Measurements from ENCODE around the gene PRKCA.

PRKCA gene

DNA sequence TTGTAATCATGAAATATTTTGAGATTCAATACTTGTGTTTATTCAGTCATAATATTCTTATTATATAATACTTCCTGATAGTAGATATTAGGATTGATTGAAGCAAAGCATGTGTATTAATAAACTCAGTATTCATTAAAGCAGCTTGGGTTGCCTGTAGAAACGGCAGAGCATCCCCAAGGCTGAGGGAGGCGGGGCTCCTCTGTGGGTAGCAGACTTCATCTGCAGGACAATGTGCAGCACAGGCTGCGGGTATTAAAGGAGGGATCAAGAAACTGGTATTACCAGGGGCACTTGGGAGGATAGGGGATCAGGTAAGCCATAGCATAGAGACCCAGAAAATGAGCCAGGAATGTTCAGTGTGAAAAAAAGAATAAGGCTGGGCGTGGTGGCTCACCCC is 213.6 kb downstream of the PRKCA start:
- no peak overlapping the region for H3K9ac ChIP-seq
- H3K27ac ChIP-seq: no peak overlapping the region
- H3K36me3 ChIP-seq (ENCODE audit: insufficient read depth): no peaks in the 10 kb centered on the region
- H2AFZ ChIP-seq (ENCODE audit: low read depth): no peak overlapping the region
- H3K4me2 ChIP-seq: no peak overlapping the region
- H3K79me2 ChIP-seq (ENCODE audit: insufficient read depth, low read depth): no peaks in the 10 kb centered on the region
- no peaks in the 10 kb centered on the region for H4K20me1 ChIP-seq (ENCODE audit: insufficient read depth)
- H3K27me3 ChIP-seq (ENCODE audit: insufficient read depth, low read depth): no peaks in the 10 kb centered on the region
- no peak overlapping the region for H3K4me3 ChIP-seq (IDR thresholded peaks at IDR 0.05; ENCODE audit: insufficient read depth, low read depth, low read length)
- TF ChIP-seq, protein P1, sequence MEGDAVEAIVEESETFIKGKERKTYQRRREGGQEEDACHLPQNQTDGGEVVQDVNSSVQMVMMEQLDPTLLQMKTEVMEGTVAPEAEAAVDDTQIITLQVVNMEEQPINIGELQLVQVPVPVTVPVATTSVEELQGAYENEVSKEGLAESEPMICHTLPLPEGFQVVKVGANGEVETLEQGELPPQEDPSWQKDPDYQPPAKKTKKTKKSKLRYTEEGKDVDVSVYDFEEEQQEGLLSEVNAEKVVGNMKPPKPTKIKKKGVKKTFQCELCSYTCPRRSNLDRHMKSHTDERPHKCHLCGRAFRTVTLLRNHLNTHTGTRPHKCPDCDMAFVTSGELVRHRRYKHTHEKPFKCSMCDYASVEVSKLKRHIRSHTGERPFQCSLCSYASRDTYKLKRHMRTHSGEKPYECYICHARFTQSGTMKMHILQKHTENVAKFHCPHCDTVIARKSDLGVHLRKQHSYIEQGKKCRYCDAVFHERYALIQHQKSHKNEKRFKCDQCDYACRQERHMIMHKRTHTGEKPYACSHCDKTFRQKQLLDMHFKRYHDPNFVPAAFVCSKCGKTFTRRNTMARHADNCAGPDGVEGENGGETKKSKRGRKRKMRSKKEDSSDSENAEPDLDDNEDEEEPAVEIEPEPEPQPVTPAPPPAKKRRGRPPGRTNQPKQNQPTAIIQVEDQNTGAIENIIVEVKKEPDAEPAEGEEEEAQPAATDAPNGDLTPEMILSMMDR (conservative IDR thresholded peaks at IDR 0.05; ENCODE audit: low read depth, low read length): no peak
- H3K4me1 ChIP-seq (ENCODE audit: low read depth, poor library complexity, severe bottlenecking): no peaks in the 10 kb centered on the region

DNA sequence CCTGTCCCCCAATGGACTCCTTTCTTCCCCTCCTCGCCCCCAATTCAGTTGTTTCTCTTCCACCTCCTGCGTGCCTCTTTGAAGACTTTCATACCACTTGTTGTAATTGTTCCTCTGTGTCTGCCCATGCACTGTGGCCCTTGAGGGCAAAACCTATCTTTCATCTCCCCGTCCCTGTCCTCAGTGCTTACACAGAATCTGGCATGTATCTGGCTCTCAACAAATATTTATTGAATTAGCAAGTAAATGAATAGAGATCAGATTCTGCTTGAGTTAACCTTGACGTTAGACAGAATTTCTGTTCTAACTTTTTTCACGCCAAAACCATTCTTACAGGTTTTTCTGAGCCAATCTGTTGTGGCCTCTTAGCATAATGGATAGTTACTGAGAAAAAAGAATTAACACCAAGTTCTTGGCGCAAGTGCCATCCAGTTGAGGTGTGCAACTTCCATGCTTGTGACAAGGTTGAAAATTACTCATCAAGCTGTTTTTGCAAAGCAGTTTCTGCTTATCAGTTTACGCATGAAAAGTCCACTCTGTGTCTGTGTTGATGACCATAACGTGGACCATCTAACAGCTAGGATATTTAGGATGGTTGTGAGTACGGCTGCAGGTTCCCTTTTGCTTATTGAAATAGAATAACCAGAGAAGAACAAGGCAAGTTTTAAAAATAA is 215.1 kb downstream of the PRKCA start:
- Histone ChIP-seq H3K27ac (no peak overlapping the region), H3K4me2 (no peak overlapping the region)
- TF ChIP-seq, protein P1 (conservative IDR thresholded peaks at IDR 0.05; ENCODE audit: low read depth, low read length): no peak

DNA sequence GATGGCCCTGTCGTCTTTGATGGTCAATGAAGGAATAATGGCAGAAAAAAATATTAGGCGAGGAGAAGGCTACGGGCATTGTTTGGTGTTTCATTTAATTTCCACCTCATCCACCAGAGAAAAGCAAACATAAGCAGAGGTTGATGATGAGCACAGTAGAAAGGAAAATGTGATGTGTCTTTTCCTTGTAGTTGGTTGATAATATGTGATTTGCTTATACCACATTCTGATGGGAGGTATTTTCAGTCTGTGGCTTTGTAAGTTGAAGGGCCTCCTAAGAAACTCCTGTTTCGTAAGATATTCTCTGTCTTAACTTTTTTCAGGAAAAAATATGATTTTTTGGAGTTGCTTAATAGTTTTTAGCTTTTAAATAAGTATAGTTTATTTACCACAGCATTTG is 215.7 kb downstream of the PRKCA start:
- Histone ChIP-seq H3K79me2 (ENCODE audit: insufficient read depth, low read depth) (no peaks in the 10 kb centered on the region), H3K4me2 (no peak overlapping the region), H3K27me3 (ENCODE audit: insufficient read depth, low read depth) (no peaks in the 10 kb centered on the region), H3K4me1 (ENCODE audit: low read depth, poor library complexity, severe bottlenecking) (no peaks in the 10 kb centered on the region), H3K27ac (no peak overlapping the region), H4K20me1 (ENCODE audit: insufficient read depth) (no peaks in the 10 kb centered on the region), H2AFZ (ENCODE audit: low read depth) (no peak overlapping the region), H3K4me3 (IDR thresholded peaks at IDR 0.05; ENCODE audit: insufficient read depth, low read depth, low read length) (no peak overlapping the region), H3K36me3 (ENCODE audit: insufficient read depth) (no peaks in the 10 kb centered on the region), H3K9ac (no peak overlapping the region)
- TF ChIP-seq, protein P1 (conservative IDR thresholded peaks at IDR 0.05; ENCODE audit: low read depth, low read length): no peak

More for the DNA sequence above, 215.1 kb downstream of the PRKCA start:
- H3K36me3 ChIP-seq (ENCODE audit: insufficient read depth): no peaks in the 10 kb centered on the region
- H3K4me3 ChIP-seq (IDR thresholded peaks at IDR 0.05; ENCODE audit: insufficient read depth, low read depth, low read length): no peak overlapping the region
- no peak overlapping the region for H3K9ac ChIP-seq
- no peaks in the 10 kb centered on the region for H3K79me2 ChIP-seq (ENCODE audit: insufficient read depth, low read depth)
- no peaks in the 10 kb centered on the region for H3K4me1 ChIP-seq (ENCODE audit: low read depth, poor library complexity, severe bottlenecking)
- no peak overlapping the region for H2AFZ ChIP-seq (ENCODE audit: low read depth)
- H3K27me3 ChIP-seq (ENCODE audit: insufficient read depth, low read depth): no peaks in the 10 kb centered on the region
- H4K20me1 ChIP-seq (ENCODE audit: insufficient read depth): no peaks in the 10 kb centered on the region

DNA sequence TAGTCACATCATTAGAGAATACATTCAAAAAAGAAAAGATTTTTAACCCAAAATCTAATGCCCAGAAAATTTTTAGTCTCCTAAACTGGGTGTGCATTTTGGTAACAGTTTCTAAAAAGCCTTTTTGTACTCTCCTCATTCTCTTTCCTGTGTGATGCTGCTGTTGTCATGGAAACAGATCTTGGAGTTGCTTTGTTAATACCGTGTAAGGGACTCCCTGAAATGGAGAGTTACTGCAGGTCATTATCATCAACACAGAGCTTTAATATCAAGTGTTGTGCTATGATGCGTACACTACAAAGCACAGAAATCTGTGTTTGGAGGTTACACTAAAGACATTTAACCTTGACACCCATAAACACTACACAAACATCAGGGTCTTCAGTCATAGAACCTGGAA is 216.3 kb downstream of the PRKCA start:
- Histone ChIP-seq H3K4me3 (IDR thresholded peaks at IDR 0.05; ENCODE audit: insufficient read depth, low read depth, low read length) (no peak overlapping the region), H2AFZ (ENCODE audit: low read depth) (no peak overlapping the region), H3K36me3 (ENCODE audit: insufficient read depth) (no peaks in the 10 kb centered on the region), H3K9ac (no peak overlapping the region), H3K4me1 (ENCODE audit: low read depth, poor library complexity, severe bottlenecking) (no peaks in the 10 kb centered on the region), H3K4me2 (no peak overlapping the region), H3K79me2 (ENCODE audit: insufficient read depth, low read depth) (no peaks in the 10 kb centered on the region), H3K27ac (no peak overlapping the region), H3K27me3 (ENCODE audit: insufficient read depth, low read depth) (no peaks in the 10 kb centered on the region), H4K20me1 (ENCODE audit: insufficient read depth) (no peaks in the 10 kb centered on the region)
- TF ChIP-seq, protein P1 (conservative IDR thresholded peaks at IDR 0.05; ENCODE audit: low read depth, low read length): no peak
